WI38 (cell line): Measurements from ENCODE around the gene SRCIN1.

Source experiments
- H3K4me3 ChIP-seq: 2 replicates; pipeline ENCODE4 v1.5.1; 2011; ENCODE audit warnings: low read depth, mild to moderate bottlenecking, control low read depth, low read length
- TF ChIP-seq, protein P1 (sequence below): IDR thresholded peaks from 2 replicates; pipeline ENCODE4 v1.5.1; 2012; ENCODE audit warnings: low read depth, mild to moderate bottlenecking, control low read depth, low read length

Gene SRCIN1

DNA sequence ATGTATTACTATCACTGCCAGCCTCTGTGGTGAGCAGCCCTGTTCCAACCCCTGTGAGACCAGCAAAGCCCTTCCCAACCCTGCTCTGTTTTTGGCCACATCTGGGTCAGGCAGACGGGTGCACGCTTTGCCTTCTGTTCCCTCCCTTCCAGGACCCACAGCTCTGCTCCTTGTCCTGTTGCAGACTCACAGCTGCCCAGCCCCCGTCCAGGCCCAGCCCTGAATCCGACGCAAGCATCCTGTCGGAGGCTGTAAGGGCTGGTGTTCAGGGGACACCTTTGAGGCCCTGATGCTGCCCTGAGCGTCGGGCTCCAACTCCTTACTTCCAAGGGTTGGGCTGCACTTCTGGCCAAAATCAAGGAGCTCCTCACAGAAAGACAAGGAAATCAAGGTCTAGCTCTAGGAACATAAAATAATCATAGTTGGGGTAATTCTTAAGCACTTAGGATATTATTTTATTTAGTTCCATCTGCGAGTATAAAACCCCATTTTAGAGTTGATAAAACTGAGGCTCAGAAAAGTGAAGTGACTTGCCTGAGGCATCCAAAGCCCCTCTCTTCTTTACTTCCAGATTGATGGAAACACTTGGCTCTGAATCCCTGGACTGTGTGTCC lies 14.3 kb upstream of the SRCIN1 start:
- no peak overlapping the region for H3K4me3 ChIP-seq
- TF ChIP-seq, protein P1, sequence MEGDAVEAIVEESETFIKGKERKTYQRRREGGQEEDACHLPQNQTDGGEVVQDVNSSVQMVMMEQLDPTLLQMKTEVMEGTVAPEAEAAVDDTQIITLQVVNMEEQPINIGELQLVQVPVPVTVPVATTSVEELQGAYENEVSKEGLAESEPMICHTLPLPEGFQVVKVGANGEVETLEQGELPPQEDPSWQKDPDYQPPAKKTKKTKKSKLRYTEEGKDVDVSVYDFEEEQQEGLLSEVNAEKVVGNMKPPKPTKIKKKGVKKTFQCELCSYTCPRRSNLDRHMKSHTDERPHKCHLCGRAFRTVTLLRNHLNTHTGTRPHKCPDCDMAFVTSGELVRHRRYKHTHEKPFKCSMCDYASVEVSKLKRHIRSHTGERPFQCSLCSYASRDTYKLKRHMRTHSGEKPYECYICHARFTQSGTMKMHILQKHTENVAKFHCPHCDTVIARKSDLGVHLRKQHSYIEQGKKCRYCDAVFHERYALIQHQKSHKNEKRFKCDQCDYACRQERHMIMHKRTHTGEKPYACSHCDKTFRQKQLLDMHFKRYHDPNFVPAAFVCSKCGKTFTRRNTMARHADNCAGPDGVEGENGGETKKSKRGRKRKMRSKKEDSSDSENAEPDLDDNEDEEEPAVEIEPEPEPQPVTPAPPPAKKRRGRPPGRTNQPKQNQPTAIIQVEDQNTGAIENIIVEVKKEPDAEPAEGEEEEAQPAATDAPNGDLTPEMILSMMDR: no peak

DNA sequence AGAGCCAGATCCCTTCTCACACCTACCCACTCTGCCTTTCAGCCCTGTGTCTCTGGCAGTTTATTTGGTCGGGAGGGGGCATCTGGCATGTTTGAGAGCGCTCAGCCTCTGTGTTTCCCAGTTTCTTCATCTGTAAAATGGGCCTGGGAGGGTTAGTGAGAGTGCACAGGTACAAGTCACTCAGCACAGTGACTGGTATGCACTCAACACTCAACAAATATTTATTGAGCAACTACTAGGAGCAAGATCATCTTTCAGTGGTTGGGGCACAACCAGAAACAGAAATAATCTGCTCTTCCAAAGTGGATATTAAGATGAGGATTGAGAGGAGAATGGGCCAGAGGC lies 13.7 kb upstream of the SRCIN1 start:
- TF ChIP-seq, protein P1: no peak
- H3K4me3 ChIP-seq: no peak overlapping the region

DNA sequence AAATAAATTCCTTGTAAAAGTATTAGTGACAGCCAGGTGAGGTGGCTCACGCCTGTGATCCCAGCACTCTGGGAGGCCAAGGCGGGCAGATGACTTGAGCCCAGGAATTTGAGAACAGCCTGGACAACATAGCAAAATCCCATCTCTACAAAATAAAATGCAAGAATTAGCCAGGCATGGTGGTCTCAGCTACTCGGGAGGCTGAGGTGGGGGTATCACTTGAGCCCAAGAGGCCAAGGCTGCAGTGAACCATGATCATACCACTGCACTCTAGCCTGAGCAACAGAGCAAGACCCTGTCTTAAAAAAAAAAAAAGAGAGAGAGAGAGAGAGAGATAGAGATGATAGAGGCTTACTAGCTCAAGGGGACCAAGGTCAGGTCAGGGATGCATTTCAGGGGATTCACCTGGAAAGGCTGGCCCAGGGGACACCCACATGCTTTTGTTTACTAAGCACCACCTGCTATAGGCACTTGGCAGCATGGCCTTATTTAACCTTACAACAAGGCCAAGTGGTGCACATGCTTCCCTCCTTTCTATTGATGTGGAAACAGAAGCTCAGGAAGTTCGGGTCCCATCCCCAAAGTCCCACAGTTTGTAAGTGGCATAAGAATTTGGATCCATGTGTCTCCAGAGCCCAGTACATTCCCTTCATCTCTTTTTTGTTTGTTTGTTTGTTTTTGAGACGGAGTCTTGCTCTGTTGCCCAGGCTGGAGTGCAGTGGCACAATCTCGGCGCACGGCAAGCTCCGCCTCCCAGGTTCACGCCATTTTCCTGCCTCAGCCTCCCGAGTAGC lies 12.4 kb upstream of the SRCIN1 start:
- TF ChIP-seq, protein P1: no peak

DNA sequence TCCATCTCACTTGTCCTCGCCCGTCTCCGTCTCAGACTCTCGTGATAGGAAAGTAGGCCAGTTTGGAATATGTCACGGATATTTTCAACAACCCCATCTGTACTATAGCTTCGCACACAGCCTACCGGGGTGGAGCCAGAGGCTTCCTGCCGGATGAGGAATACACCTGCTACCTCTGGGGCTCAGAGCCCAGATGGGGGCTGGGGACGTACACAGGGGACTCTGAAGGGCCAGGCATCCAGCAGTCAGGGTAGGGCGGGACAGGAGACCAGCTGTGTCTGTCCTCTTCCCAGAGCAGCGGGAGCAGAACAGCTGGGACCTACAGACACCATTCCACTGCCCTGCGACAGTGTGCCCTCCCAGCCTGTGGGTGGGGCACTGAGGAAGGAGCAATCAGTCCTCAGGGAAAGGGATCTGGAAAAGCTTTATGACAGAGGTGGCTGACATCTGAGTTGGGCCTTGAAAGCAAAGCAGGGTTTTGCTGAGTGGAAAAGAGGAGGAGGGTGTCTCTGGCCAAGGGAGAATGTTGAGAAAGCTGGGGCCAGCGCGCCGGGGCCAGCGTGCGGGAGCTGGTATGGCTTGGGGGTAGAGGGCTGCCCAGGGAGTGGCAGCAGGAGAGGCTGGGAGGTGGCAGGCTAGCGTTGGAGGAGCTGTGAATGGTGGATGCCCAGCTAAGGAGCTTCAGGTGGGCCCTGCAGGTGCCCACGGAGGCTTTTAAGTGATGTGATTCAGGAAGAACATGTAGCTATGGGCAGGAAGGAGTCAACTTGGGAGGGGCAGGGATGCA lies 11.5 kb upstream of the SRCIN1 start:
- H3K4me3 ChIP-seq: no peak overlapping the region
- TF ChIP-seq, protein P1: no peak

More for the DNA sequence above, 12.4 kb upstream of the SRCIN1 start:
- no peak overlapping the region for H3K4me3 ChIP-seq

DNA sequence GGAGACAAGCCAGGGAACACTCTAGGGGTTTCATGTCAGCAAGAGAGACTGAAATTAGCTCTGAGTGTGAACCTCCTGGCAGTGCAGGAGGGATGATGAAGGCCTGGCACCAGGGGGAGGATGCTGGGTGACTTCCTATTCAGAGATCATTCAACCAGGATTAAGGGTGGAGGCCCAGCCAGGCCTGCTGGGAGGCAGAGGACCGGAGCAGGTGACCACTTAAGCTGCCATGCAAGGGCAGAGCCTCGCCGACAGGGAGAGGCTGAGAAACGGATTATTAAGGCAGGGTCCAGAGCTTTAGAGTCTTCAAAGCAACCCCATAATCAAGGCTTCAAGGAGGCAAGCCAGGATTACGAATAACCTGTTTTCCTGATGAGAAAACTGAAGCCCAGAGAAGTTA lies 10.6 kb upstream of the SRCIN1 start:
- H3K4me3 ChIP-seq: no peak overlapping the region
- TF ChIP-seq, protein P1: no peak

DNA sequence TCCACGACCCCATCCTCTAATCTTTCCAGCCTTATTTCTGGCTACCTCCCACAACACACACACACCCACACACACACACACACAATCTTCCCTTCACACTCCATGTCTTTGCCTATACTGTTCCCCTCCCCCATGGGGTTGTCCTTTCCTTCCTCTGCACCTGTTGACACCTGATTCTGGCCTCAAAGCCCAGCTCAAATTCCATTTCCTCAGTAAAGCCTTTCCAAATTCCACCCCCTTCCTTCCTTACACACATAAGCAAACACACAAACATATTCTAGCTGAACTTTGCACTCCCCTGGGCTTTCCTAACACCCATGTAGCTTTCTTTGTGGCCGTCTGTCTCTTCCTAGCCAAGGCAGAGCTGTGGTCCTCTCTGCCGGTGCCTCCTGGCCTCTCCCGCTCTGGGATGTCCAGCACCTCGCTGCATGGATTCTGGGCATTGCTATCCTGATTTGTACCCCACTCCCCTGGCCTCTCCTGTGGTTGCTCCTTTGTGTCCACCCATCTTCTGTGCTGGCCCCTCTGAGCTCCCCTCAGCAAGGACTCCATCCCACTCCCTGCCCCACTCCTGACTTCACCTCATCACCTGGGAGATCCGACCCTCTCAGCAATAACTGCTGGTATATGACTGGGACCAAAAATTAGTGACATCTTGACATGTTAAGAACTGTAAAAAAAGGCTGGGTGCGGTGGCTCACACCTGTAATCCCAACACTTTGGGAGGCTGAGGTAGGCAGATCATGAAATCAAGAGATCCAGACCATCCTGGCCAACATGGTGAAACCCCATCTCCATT lies 8.4 kb upstream of the SRCIN1 start:
- TF ChIP-seq, protein P1: no peak

More for the DNA sequence above, 8.4 kb upstream of the SRCIN1 start:
- H3K4me3 ChIP-seq: no peak overlapping the region
